K562 (cell line): ENCODE data around the gene ZNF391. TPM values are rescaled to one million over a fixed set of nuclear protein-coding genes. Genes with fewer than 3 reads are reported as not detected.

Source experiments
- BACH1 ChIP-seq: fragments of 200-800 bp; sonication (Bioruptor generic); IDR thresholded peaks from 2 replicates; pipeline ENCODE4 v1.6.1; 2016; ENCODE audit warnings: missing genetic modification characterization, missing compliant biosample characterization
- BRCA1 ChIP-seq, 2 experiments: fragments of 450-650 bp in 1 of 2; sonication (generic) in 1 of 2; formaldehyde crosslinking in 1 of 2; IDR thresholded peaks; 2 replicates each; pipeline versions ENCODE4 v1.5.0 to v1.6.1; 2017 to 2020; ENCODE audit warnings: mild to moderate bottlenecking in 1 of 2, missing genetic modification reagents in 1 of 2
- CHD7 ChIP-seq: fragments of 200-600 bp; sonication (generic); IDR thresholded peaks from one replicate; pipeline ENCODE4 v1.6.1; 2012; ENCODE audit warnings: mild to moderate bottlenecking, low read depth, low read length, inconsistent platforms
- EZH2 ChIP-seq: IDR thresholded peaks from 2 replicates; pipeline ENCODE4 v1.6.1; 2012; ENCODE audit warnings: low read depth, mild to moderate bottlenecking, inconsistent platforms, low read length, borderline replicate concordance
- ILF3 ChIP-seq: fragments of 450-650 bp; IDR thresholded peaks from 2 replicates; pipeline ENCODE4 v1.6.1; 2018; ENCODE audit warnings: antibody characterized with exemption, mild to moderate bottlenecking, moderate library complexity, borderline replicate concordance
- MTA3 ChIP-seq: fragments of 450-650 bp; formaldehyde crosslinking; IDR thresholded peaks from 2 replicates; pipeline ENCODE4 v1.6.1; 2017; ENCODE audit warnings: mild to moderate bottlenecking, borderline replicate concordance
- PTRF ChIP-seq: fragments of 450-650 bp; IDR thresholded peaks from 2 replicates; pipeline ENCODE4 v1.6.1; 2016; ENCODE audit warnings: mild to moderate bottlenecking, missing genetic modification characterization, missing compliant biosample characterization
- RBM34 ChIP-seq: fragments of 200-400 bp; formaldehyde crosslinking; IDR thresholded peaks from 2 replicates; pipeline ENCODE4 v1.6.1; 2018; ENCODE audit warnings: low read length, borderline replicate concordance; ENCODE audit not compliant: insufficient read depth
- TBL1XR1 ChIP-seq, 2 experiments: IDR thresholded peaks; 2 replicates each; pipeline ENCODE4 v1.6.1; 2012; ENCODE audit warnings: improper control_type of control experiment in 2 of 2, low read length in 2 of 2, mild to moderate bottlenecking in 1 of 2
- TSC22D4 ChIP-seq: fragments of 450-650 bp; IDR thresholded peaks from 2 replicates; pipeline ENCODE4 v1.6.1; 2016; ENCODE audit warnings: missing genetic modification characterization, missing biosample characterization, control low read depth
- ZBTB49 ChIP-seq: sonication (generic); formaldehyde crosslinking; IDR thresholded peaks from 2 replicates; pipeline ENCODE4 v1.8.0; 2022; ENCODE audit warnings: missing genetic modification reagents, mild to moderate bottlenecking, borderline replicate concordance
- ZNF57 ChIP-seq: fragments of 450-650 bp; formaldehyde crosslinking; IDR thresholded peaks from 2 replicates; pipeline ENCODE4 v1.4.0; 2020; ENCODE audit warnings: mild to moderate bottlenecking, moderate library complexity
- ZNF766 ChIP-seq: fragments of 200-800 bp; sonication (Bioruptor generic); conservative IDR thresholded peaks from 2 replicates; pipeline ENCODE4 v1.6.1; 2016; ENCODE audit warnings: missing genetic modification characterization, missing compliant biosample characterization
- polyA plus RNA-seq, 8 experiments: library from polyadenylated mRNA; depleted of rRNA in 4 of 8; stranded (reverse) in 5 of 8; unstranded in 3 of 8; fragments of >200 nt; fragmentation: Nextera tagmentation in 2 of 8; fragmentation: Illumina TruSeq in 1 of 8; extraction: Ambion mirVana in 2 of 8; extraction: Trizol in 1 of 8; gene quantifications; 2 replicates each; pipeline versions ENCODE4 v1.2.1 to v1.2.3, GENCODE V29; 2011 to 2014; ENCODE audit warnings: inconsistent platforms in 1 of 8, missing spikeins in 1 of 8
- total RNA-seq, 7 experiments: library from RNA; depleted of rRNA in 6 of 7; stranded (reverse); fragments of >200 nt in 6 of 7; fragmentation: Illumina TruSeq in 2 of 7; extraction: Trizol in 2 of 7; gene quantifications; 2 replicates each; pipeline versions ENCODE4 v1.2.1 to v1.2.3, GENCODE V29; 2011 to 2021; ENCODE audit warnings: low replicate concordance in 1 of 7

Gene ZNF391
- total and polyA plus RNA-seq, 9 of the 15 experiments (the other 6 are each of a cell fraction or from before 2014, with no cell fraction given): 2.3 to 10.1 (median 5.8) TPM

GRCh38 chr6:27388293-27389197 lies at the start of gene ZNF391 (continued):
- TF ChIP-seq CHD7: peak; percentile 78
- TF ChIP-seq TSC22D4 (tag): no peak
- TF ChIP-seq PTRF: no peak
- TF ChIP-seq RBM34: no peak
- no peak for TF ChIP-seq ZBTB49 (CRISPR knock-in tag)
- peak; percentile 35; the same call in 1 of the 2 replicates for TF ChIP-seq ZNF766
- peak in 1 of 2 experiments; percentile 27; a peak in 2 of 4 replicates for TF ChIP-seq TBL1XR1 (IDR thresholded peaks at IDR 0.05; ENCODE audit: low read length in 2 of 2)
- TF ChIP-seq ILF3: no peak
- no peak for TF ChIP-seq BRCA1 (IDR thresholded peaks at IDR 0.05)
- no peak for TF ChIP-seq BRCA1 (CRISPR knock-in tag; IDR thresholded peaks at IDR 0.05)
- no peak for TF ChIP-seq EZH2
- no peak for TF ChIP-seq BACH1 (tag)
- no peak for TF ChIP-seq ZNF57 (CRISPR knock-in tag)
- TF ChIP-seq MTA3: peak; percentile 96
